HAP-1 (cell line): ENCODE data around the gene OSM.
A peak's percentile ranks its signal among the peaks of the same experiment; 100 is the strongest.
"Not testable (repeated sequence)": the region's sequence is repeated elsewhere in the genome, so short reads cannot be mapped to it uniquely, and the experiment has no call there.

ENCODE experiments used
- DNase-seq, 2 experiments: peaks; one replicate each; pipeline ENCODE4 v3.0.0-alpha.2; 2016 to 2020; ENCODE audit warnings: low spot score in 2 of 2
- H3K27me3 ChIP-seq: fragments of 250-450 bp; sonication (Bioruptor Pico); 2 replicates; pipeline ENCODE4 v1.5.1; 2020; ENCODE audit warnings: low read depth, mild to moderate bottlenecking, moderate library complexity
- H3K36me3 ChIP-seq: fragments of 250-450 bp; sonication (Bioruptor Pico); replicated peaks from 2 replicates; pipeline ENCODE4 v1.5.1; 2020; ENCODE audit warnings: mild to moderate bottlenecking
- H3K4me1 ChIP-seq: fragments of 250-450 bp; sonication (Bioruptor Pico); 2 replicates; pipeline ENCODE4 v1.5.1; 2020; ENCODE audit warnings: mild to moderate bottlenecking
- H3K4me3 ChIP-seq: fragments of 250-450 bp; sonication (Bioruptor Pico); 2 replicates; pipeline ENCODE4 v1.5.1; 2020; ENCODE audit warnings: mild to moderate bottlenecking, moderate library complexity
- H3K9me3 ChIP-seq: fragments of 250-450 bp; sonication (Bioruptor Pico); 2 replicates; pipeline ENCODE4 v1.5.1; 2020; ENCODE audit warnings: mild to moderate bottlenecking, moderate library complexity
- in situ Hi-C: fragments of 300-500 bp; cut with MboI; formaldehyde crosslinking; loops from 3 replicates; pipeline ENCODE4 v1.14.3; 2020; ENCODE audit warnings: low sequenced_read_pairs, inconsistent platforms, mixed read lengths

Gene OSM

DNA sequence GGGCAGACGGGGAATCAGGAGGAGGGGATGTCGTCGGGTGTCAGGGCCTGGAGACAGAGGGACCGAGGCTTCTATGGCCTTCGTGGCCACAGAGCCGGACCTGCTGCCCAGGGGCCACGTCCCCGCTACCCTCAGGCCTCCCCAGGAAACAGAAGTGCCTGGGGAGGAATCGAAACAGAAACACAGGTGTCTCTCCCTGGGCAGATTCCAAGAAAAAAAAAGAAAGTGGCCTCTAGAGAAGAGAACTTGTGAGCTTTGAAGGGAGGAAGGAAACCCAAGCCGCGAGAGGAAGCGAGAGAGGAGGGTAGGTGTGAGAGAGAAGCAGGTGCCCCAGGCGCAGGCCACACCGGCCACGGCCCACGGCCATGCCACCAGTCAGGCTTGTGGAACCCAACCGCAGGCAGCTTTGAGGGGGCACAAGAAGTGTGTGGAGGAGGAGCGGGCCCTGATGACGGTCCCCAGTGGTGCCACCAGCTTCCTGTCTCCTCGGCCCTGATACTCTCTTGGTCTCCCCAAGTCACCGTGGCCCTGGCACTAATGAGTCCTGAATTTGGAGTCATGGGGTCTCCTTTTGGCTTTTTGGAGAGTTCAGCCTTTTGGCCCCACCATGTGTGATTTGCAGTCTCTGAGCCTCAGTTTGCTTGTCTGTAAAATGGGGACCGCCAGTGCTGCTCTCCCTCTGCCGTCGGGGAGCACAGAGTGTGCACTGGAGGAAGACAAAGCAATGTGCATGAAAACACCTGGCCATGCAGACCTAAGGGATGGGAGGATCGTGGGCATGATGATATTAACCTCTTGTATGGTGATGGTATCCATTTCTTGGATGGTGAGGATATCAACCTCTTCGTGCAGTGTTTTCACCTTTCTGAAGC is 45.3 kb downstream of the OSM start:
- in situ Hi-C loops = no loop called here
- no peaks in the 10 kb centered on the region for H3K36me3 ChIP-seq
- no peaks in the 10 kb centered on the region for H3K4me1 ChIP-seq
- peaks cover 2% of the 10 kb centered on the region; the same call in 1 of the 2 replicates for H3K27me3 ChIP-seq
- no peak overlapping the region for H3K4me3 ChIP-seq
- H3K9me3 ChIP-seq = no peaks in the 10 kb centered on the region
- no peak for DNase-seq

DNA sequence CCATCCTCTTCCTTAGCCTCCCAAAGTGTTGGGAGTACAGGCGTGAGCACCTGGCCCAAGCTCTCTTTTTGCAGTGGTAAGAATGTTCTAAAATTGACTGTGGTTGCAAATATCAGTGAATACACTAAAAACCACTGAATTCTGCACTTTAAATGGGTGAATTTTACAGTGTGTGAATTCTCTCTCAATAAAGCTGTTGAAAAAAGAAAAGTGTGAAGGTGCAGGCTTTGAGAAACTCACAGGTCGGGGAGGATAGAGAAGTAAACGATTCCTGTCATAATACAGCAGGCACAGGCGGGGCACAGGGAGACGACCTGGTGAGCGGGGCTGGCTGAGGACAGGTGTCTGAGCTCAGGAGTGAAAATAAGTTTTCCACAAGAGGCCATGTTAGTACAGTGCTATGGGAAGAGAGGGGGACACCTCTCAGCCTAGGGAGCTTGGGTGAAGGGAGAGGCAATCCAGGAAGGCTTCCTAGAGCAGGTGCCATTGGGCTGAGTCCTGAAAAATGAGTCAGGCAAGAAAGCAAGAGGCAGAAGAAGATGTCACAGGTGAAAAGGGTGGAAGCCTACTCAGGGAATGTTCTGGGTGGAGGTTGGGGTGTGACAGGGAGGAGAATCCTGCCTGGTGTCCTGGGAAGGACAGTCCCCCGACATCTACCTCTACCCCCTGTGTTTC is 46.2 kb downstream of the OSM start:
- Histone ChIP-seq H3K9me3 (no peaks in the 10 kb centered on the region), H3K36me3 (no peaks in the 10 kb centered on the region), H3K4me1 (no peaks in the 10 kb centered on the region), H3K27me3 (peaks cover 2% of the 10 kb centered on the region; the same call in 1 of the 2 replicates), H3K4me3 (no peak overlapping the region)
- in situ Hi-C loops = no loop called here
- DNase-seq = no peak

GRCh38 chr22:30219668-30220278 is 46.9 kb downstream of the OSM start:
- no peak for DNase-seq
- Histone ChIP-seq H3K27me3 (peaks cover 7% of the 10 kb centered on the region; the same call in 1 of the 2 replicates), H3K9me3 (no peaks in the 10 kb centered on the region), H3K36me3 (no peaks in the 10 kb centered on the region), H3K4me1 (no peaks in the 10 kb centered on the region), H3K4me3 (no peak overlapping the region)
- in situ Hi-C loops = no loop called here

DNA sequence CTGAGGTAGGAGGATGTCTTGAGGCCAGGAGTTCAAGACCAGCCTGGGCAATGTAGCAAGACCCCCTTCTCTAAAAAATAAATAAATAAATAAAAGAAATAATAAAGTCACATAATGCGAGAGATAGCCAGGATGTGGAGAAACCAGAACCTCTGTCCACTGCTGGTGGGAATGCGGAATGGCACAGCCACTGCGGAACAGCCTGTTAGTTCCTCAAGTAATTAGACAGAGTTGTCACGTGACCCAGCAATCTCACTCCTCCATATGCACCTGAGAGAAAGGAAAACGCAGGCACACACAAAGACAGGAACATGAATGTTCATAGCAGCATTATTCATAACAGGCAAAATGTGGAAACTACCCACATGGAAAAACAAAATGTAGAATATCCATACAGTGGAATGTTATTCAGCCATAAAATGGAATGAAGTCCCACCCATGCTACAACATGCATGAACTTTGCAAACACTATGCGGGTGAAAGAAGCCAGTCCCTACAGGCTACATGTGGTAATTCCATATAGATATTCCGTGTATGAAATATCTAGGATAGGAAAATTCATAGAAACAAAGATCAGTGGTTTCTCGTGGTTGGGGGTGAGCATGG is 47.5 kb downstream of the OSM start:
- Histone ChIP-seq H3K36me3 (no peaks in the 10 kb centered on the region), H3K4me3 (no peak overlapping the region), H3K27me3 (peaks cover 8% of the 10 kb centered on the region; the same call in 1 of the 2 replicates), H3K9me3 (no peaks in the 10 kb centered on the region), H3K4me1 (no peaks in the 10 kb centered on the region)
- in situ Hi-C loops = no loop called here
- DNase-seq = no peak

DNA sequence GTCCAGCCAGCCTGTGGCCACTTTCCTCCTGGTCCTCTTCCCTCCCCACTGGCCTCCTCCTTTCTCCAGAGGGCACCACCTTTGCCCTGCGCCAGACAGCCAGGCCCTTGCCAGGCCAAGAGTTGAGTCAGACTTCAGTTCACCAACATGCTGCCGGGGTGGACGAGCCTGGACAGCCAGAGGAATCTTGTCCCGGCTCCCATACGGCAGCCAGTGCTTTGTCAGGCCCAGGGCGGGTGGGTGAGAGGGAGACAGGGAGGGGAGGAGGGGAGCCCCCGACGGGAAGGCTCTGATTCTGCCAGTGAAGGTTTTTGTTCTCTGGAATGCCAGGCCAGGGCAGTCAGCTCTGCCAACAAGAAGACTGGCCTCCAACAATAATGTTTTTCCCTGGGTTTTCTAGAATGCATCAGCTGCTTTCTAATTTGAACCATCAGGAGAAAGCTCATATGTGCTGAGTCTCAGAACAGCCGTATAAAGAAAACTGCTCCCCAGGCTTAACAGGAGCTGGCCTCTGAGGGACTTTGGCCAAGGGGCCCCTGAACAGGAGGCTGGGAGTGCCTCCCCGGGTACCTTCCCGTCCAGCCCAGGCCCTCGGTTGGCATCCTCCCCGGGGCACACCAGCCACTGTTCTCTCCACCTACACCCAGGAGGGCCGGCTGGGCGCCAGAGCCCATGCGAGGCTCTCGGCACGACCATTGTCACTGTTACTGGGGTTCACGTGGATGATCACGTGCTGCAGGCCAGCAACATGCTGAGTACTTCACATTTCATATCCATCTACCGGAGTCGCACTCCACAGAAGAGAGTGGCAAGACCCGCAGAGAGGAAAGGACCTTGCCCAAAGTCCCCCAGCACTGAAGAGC is 48.7 kb downstream of the OSM start:
- Histone ChIP-seq H3K9me3 (no peaks in the 10 kb centered on the region), H3K27me3 (peaks cover 8% of the 10 kb centered on the region; the same call in 1 of the 2 replicates), H3K4me1 (no peaks in the 10 kb centered on the region), H3K4me3 (no peak overlapping the region), H3K36me3 (no peaks in the 10 kb centered on the region)
- in situ Hi-C loops = no loop called here
- no peak for DNase-seq

GRCh38 chr22:30216710-30217109 is 49.9 kb downstream of the OSM start:
- Histone ChIP-seq H3K9me3 (no peaks in the 10 kb centered on the region), H3K4me3 (no peak overlapping the region), H3K4me1 (no peaks in the 10 kb centered on the region), H3K27me3 (peaks cover 8% of the 10 kb centered on the region; the same call in 1 of the 2 replicates), H3K36me3 (no peaks in the 10 kb centered on the region)
- DNase-seq = no peak
- in situ Hi-C loops = no loop called here

DNA sequence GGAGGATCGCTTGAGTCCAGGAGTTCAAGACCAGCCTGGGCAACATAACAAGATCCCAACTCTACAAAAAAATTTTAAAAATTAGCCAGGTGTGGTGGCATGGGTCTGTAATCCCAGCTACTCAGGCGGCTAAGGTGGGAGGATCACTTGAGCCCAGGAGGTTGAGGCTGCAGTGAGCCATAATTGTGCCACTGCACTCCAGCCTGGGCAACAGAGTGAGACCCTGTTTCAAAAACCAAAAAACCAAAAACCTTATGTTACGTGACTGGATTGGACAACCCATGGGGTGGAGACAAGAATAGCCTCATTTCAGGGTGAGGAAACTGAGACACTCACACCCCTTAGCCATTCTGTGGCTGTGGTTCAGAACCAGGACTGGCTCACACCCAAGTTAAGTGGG is 50.4 kb downstream of the OSM start:
- H3K9me3 ChIP-seq, in situ Hi-C loops, H3K4me3 ChIP-seq, H3K4me1 ChIP-seq, H3K27me3 ChIP-seq, DNase-seq, H3K36me3 ChIP-seq: not testable (repeated sequence)

GRCh38 chr22:30214703-30215407 is 51.8 kb downstream of the OSM start:
- Histone ChIP-seq H3K36me3 (no peaks in the 10 kb centered on the region), H3K9me3 (no peaks in the 10 kb centered on the region), H3K27me3 (peaks cover 6% of the 10 kb centered on the region; the same call in 1 of the 2 replicates), H3K4me1 (no peaks in the 10 kb centered on the region), H3K4me3 (no peak overlapping the region)
- DNase-seq = peak in 1 of 2 experiments; percentile 50
- in situ Hi-C loops = no loop called here

DNA sequence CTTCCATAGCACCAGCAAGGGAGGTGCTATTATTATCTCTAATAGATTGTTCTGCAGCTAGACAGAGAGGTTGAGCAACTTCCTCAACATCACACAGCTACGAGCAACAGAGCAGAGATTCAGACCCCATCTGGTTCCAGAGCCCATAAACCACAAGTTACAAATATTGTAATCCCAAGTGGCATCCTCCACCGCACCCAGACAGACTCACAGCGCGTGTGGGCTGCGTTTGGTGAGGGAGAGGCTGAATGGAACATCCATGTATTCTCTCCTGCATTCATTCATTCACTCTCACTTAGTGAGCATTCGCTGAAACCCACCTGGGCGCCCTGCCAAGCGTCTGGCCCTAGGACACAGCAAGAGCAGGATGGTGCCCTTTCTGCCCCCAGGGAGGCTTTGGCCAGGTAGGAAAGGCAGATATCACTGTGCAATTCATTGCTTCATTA is 53.6 kb downstream of the OSM start:
- Histone ChIP-seq H3K36me3 (no peaks in the 10 kb centered on the region), H3K4me3 (no peak overlapping the region), H3K27me3 (peaks cover 6% of the 10 kb centered on the region; the same call in 1 of the 2 replicates), H3K4me1 (no peaks in the 10 kb centered on the region), H3K9me3 (no peaks in the 10 kb centered on the region)
- no peak for DNase-seq
- in situ Hi-C loops = no loop called here
